MM.1S (cell line): ENCODE data around the gene DOK6.
"Not testable (repeated sequence)": the region's sequence is repeated elsewhere in the genome, so short reads cannot be mapped to it uniquely, and the experiment has no call there.

Experiments used
- DNase-seq: peaks from one replicate; pipeline ENCODE4 v3.0.0-alpha.2; 2015
- H2AFZ ChIP-seq: fragments of 300-600 bp; sonication (generic); 2 replicates; pipeline ENCODE4 v1.6.0; 2016; ENCODE audit warnings: antibody characterized with exemption, low read length
- H3F3A ChIP-seq: fragments of 300-600 bp; sonication (generic); 2 replicates; pipeline ENCODE4 v1.6.1; 2016; ENCODE audit warnings: mild to moderate bottlenecking, antibody characterized with exemption, low read length, moderate library complexity, mixed read lengths; ENCODE audit not compliant: insufficient read depth
- H3K27ac ChIP-seq: fragments of 300-600 bp; sonication (generic); 2 replicates; pipeline ENCODE4 v1.5.1; 2016; ENCODE audit warnings: mild to moderate bottlenecking, low read length
- H3K27me3 ChIP-seq: fragments of 300-600 bp; sonication (generic); replicated peaks from 2 replicates; pipeline ENCODE4 v1.6.0; 2016; ENCODE audit warnings: low read length; ENCODE audit not compliant: insufficient read depth
- H3K36me3 ChIP-seq: fragments of 300-600 bp; sonication (generic); replicated peaks from 2 replicates; pipeline ENCODE4 v1.6.1; 2016; ENCODE audit warnings: mild to moderate bottlenecking, low read length, mixed read lengths; ENCODE audit not compliant: insufficient read depth
- H3K4me1 ChIP-seq: fragments of 300-600 bp; sonication (generic); 2 replicates; pipeline ENCODE4 v1.6.1; 2016; ENCODE audit warnings: low read length, mixed read lengths
- H3K4me2 ChIP-seq: fragments of 300-600 bp; sonication (generic); 2 replicates; pipeline ENCODE4 v1.6.0; 2016; ENCODE audit warnings: low read depth, low read length
- H3K4me3 ChIP-seq: fragments of 300-600 bp; sonication (generic); 2 replicates; pipeline ENCODE4 v1.5.1; 2016; ENCODE audit warnings: low read length, mixed read lengths
- H3K79me2 ChIP-seq: fragments of 300-600 bp; sonication (generic); 2 replicates; pipeline ENCODE4 v1.6.1; 2016; ENCODE audit warnings: mixed run types, low read length, mixed read lengths
- H3K9ac ChIP-seq: fragments of 300-600 bp; sonication (generic); 2 replicates; pipeline ENCODE4 v1.6.1; 2016; ENCODE audit warnings: low read length, mixed read lengths
- H3K9me2 ChIP-seq: fragments of 300-600 bp; sonication (generic); replicated peaks from 2 replicates; pipeline ENCODE4 v1.6.1; 2016; ENCODE audit warnings: mild to moderate bottlenecking, low read length, mixed read lengths; ENCODE audit not compliant: insufficient read depth
- H3K9me3 ChIP-seq: fragments of 300-600 bp; sonication (generic); replicated peaks from 2 replicates; pipeline ENCODE4 v1.6.1; 2016; ENCODE audit warnings: mild to moderate bottlenecking, low read length, mixed read lengths; ENCODE audit not compliant: insufficient read depth
- H4K20me1 ChIP-seq: fragments of 300-600 bp; sonication (generic); 2 replicates; pipeline ENCODE4 v1.6.1; 2016; ENCODE audit warnings: mild to moderate bottlenecking, low read length, moderate library complexity, mixed read lengths; ENCODE audit not compliant: insufficient read depth
- EZH2 ChIP-seq: fragments of 300-600 bp; sonication (generic); optimal IDR thresholded peaks from 2 replicates; pipeline ENCODE3; 2017; ENCODE audit warnings: low read depth, mild to moderate bottlenecking, antibody characterized with exemption, low read length, mixed read lengths
- EZH2phosphoT487 ChIP-seq: fragments of 300-600 bp; sonication (generic); IDR thresholded peaks from 2 replicates; pipeline ENCODE4 v1.6.1; 2018; ENCODE audit warnings: antibody characterized with exemption, low read length
- TF ChIP-seq, protein P1 (sequence below): fragments of 300-600 bp; sonication (generic); IDR thresholded peaks from 2 replicates; pipeline ENCODE4 v1.5.1; 2016; ENCODE audit warnings: antibody characterized with exemption, low read length, mixed read lengths

DOK6 gene

DNA sequence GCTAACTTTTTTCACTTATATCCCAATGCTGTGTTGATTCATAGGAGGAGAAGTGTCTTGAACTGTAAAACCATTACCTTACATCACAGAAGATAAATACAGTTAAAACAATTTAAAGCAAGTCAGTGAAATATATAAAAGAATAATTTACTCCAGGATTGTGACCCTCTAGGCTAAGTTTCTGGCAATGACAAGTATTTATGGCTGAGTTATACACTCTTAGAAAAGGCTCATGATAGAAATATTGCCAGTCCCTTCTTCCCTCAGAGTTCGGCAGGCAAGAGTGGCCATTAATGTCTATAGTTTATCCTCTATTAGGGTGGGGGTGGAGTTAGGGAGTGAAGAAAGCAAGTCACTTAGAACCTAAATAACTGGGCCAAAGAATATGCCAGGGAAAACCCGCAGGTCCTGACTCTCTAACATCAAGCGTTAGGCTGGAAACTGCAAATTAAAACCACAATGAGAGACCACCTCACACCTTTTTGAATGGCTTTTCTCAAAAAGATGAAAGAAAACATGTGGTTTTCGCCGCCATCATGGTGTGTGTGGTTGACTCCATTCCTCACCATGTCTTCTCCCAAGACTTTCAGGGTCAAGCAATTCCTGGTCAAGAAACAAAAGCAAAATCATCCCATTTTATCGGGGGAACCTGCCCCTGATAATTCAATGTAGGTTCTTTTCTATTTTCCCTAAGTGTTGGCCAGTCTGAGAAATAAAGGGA, 477.7 kb downstream of the DOK6 start:
- no peak overlapping the region for H3K27ac ChIP-seq
- H3K27me3 ChIP-seq: no peaks in the 10 kb centered on the region
- no peak overlapping the region for H3K4me3 ChIP-seq
- no peak overlapping the region for H3K9ac ChIP-seq
- H3K36me3 ChIP-seq: no peaks in the 10 kb centered on the region
- DNase-seq: no peak
- H3K79me2 ChIP-seq: no peaks in the 10 kb centered on the region
- no peaks in the 10 kb centered on the region for H3F3A ChIP-seq
- TF ChIP-seq EZH2phosphoT487 (no peak), EZH2 (no peak)
- TF ChIP-seq, protein P1, sequence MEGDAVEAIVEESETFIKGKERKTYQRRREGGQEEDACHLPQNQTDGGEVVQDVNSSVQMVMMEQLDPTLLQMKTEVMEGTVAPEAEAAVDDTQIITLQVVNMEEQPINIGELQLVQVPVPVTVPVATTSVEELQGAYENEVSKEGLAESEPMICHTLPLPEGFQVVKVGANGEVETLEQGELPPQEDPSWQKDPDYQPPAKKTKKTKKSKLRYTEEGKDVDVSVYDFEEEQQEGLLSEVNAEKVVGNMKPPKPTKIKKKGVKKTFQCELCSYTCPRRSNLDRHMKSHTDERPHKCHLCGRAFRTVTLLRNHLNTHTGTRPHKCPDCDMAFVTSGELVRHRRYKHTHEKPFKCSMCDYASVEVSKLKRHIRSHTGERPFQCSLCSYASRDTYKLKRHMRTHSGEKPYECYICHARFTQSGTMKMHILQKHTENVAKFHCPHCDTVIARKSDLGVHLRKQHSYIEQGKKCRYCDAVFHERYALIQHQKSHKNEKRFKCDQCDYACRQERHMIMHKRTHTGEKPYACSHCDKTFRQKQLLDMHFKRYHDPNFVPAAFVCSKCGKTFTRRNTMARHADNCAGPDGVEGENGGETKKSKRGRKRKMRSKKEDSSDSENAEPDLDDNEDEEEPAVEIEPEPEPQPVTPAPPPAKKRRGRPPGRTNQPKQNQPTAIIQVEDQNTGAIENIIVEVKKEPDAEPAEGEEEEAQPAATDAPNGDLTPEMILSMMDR: no peak
- H3K9me3 ChIP-seq: no peaks in the 10 kb centered on the region
- no peaks in the 10 kb centered on the region for H3K9me2 ChIP-seq
- no peaks in the 10 kb centered on the region for H3K4me1 ChIP-seq
- no peaks in the 10 kb centered on the region for H4K20me1 ChIP-seq
- H3K4me2 ChIP-seq: no peak overlapping the region
- no peak overlapping the region for H2AFZ ChIP-seq

DNA sequence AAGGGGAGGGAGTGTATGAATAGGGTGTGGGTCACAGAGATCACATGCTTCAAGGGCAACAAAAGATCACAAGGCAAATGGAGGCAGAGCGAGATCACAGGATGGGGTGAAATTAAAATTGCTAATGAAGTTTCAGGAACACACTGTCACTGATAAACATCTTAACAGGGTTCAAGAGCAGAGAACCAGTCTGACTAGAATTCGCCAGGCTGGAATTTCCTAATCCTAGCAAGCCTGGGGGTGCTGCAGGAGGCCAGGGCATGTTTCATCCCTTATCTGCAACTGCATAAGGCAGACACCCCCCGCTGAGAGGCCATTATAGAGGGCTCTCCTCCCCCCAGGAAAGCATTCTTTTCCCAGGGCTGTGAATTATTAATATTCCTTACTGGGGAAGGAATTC, 478.4 kb downstream of the DOK6 start:
- H4K20me1 ChIP-seq, H3K27ac ChIP-seq, H3K4me2 ChIP-seq, H3K9ac ChIP-seq, H3K27me3 ChIP-seq, H3K4me3 ChIP-seq, H3K9me3 ChIP-seq, H3K9me2 ChIP-seq, H2AFZ ChIP-seq, DNase-seq, H3K36me3 ChIP-seq, H3K4me1 ChIP-seq, H3K79me2 ChIP-seq, H3F3A ChIP-seq: not testable (repeated sequence)

DNA sequence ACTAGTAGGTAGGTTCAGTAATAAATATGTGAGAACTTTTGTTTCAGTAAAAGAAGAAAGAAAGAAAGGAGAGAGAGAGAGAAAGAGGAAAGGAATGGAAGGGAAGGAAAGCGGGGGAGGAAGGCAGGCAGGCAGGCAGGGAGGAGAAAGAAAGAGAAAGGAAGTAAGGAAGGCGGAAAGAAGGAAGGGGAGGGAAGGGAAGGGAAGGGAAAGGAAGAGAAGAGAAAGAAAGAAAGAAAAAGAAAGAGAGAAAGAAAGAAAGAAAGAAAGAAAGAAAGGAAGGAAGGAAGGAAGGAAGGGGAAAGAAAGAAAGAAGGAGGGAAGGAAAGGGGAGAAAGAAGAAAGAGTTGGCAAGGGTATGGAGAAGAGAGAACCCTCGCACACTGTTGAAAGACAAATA, 479.4 kb downstream of the DOK6 start:
- no peaks in the 10 kb centered on the region for H3K36me3 ChIP-seq
- H3F3A ChIP-seq: no peaks in the 10 kb centered on the region
- no peaks in the 10 kb centered on the region for H3K79me2 ChIP-seq
- H3K4me2 ChIP-seq: no peak overlapping the region
- H3K9me2 ChIP-seq: no peaks in the 10 kb centered on the region
- H3K4me3 ChIP-seq: no peak overlapping the region
- H4K20me1 ChIP-seq: no peaks in the 10 kb centered on the region
- H2AFZ ChIP-seq: no peak overlapping the region
- no peak for TF ChIP-seq EZH2
- TF ChIP-seq, protein P1: no peak
- no peak for TF ChIP-seq EZH2phosphoT487
- H3K4me1 ChIP-seq: no peaks in the 10 kb centered on the region
- no peak for DNase-seq
- H3K9me3 ChIP-seq: no peaks in the 10 kb centered on the region
- H3K9ac ChIP-seq: no peak overlapping the region
- H3K27me3 ChIP-seq: no peaks in the 10 kb centered on the region
- no peak overlapping the region for H3K27ac ChIP-seq

DNA sequence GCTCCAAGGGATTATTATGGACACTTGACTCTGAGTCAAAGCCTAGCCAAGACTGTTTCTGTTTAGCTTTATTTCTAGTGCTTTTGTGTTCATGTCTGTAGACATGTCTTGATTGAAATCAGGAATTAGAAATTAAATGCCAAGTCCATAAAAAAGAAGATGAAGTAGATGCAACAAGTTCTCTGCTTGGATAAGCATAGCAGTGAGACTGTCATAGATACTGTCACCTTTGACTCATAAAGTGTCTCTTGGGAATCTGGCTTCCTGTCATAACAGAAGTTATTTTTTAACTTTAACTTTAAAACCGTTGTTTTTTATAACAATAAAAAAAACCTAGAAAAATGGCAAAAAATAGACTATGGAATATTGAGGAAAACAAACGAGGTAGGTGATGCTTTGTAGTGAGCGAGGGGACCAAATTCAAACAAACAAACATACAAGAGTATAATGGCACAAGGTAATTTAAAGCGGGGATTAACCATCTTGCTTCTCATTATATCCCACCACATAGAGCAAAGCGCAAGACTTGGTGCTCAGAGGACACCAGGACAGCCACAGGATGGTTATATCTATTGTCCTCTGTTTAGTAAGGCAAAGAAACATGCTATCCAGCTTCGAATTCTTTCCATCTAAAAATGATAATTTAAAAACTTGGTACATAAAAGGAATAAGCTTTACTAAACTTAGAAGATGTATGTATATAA, 482.4 kb downstream of the DOK6 start:
- Histone ChIP-seq H3K36me3 (no peaks in the 10 kb centered on the region), H3K79me2 (no peaks in the 10 kb centered on the region), H3K4me3 (no peak overlapping the region), H3K9me3 (no peaks in the 10 kb centered on the region), H2AFZ (no peak overlapping the region), H3K9ac (no peak overlapping the region), H4K20me1 (no peaks in the 10 kb centered on the region), H3K27ac (no peak overlapping the region), H3F3A (no peaks in the 10 kb centered on the region), H3K4me1 (no peaks in the 10 kb centered on the region), H3K27me3 (no peaks in the 10 kb centered on the region), H3K9me2 (no peaks in the 10 kb centered on the region), H3K4me2 (no peak overlapping the region)
- TF ChIP-seq EZH2phosphoT487: no peak
- TF ChIP-seq, protein P1: no peak
- TF ChIP-seq EZH2: no peak
- no peak for DNase-seq
